NCI-H748 (cell line): Measurements from ENCODE around the gene SKI.
A peak's percentile ranks its signal among the peaks of the same experiment; 100 is the strongest.
"Not testable (repeated sequence)": the region's sequence is repeated elsewhere in the genome, so short reads cannot be mapped to it uniquely, and the experiment has no call there.

Source experiments
- DNase-seq: peaks from one replicate; lab custom pipeline; 2025; ENCODE audit not compliant: unreplicated experiment; lab: John Stamatoyannopoulos, UW

SKI gene

GRCh38 chr1:2242814-2243725, 15.0 kb downstream of the SKI start:
- no peak for DNase-seq

GRCh38 chr1:2247045-2247394, 18.9 kb downstream of the SKI start:
- DNase-seq = not testable (repeated sequence)

GRCh38 chr1:2247760-2248126, 19.6 kb downstream of the SKI start:
- no peak for DNase-seq

GRCh38 chr1:2248127-2248826, 20.2 kb downstream of the SKI start:
- no peak for DNase-seq

- no peak for DNase-seq
These were observed 20.9 kb downstream of the SKI start for GRCh38 chr1:2248854-2249558.

- DNase-seq = no peak
These were observed 21.4 kb downstream of the SKI start for GRCh38 chr1:2249559-2249906.

GRCh38 chr1:2250721-2251281, 22.7 kb downstream of the SKI start:
- no peak for DNase-seq

- DNase-seq = no peak
These were observed 23.2 kb downstream of the SKI start for GRCh38 chr1:2251363-2251762.

GRCh38 chr1:2251786-2252185, 23.7 kb downstream of the SKI start:
- no peak for DNase-seq

- no peak for DNase-seq
These were observed 24.3 kb downstream of the SKI start for GRCh38 chr1:2252423-2252822.

GRCh38 chr1:2253036-2253796, 25.1 kb downstream of the SKI start:
- no peak for DNase-seq

- DNase-seq = no peak
These were observed 25.8 kb downstream of the SKI start for GRCh38 chr1:2253797-2254480.

- no peak for DNase-seq
These were observed 26.9 kb downstream of the SKI start for GRCh38 chr1:2255047-2255419.

- peak; percentile 12 for DNase-seq
These were observed 27.6 kb downstream of the SKI start for GRCh38 chr1:2255420-2256369.

GRCh38 chr1:2256435-2257244, 28.5 kb downstream of the SKI start:
- no peak for DNase-seq

GRCh38 chr1:2257245-2257627, 29.1 kb downstream of the SKI start:
- DNase-seq = no peak

GRCh38 chr1:2258122-2258681, 30.1 kb downstream of the SKI start:
- DNase-seq = no peak

- no peak for DNase-seq
These were observed 30.9 kb downstream of the SKI start for GRCh38 chr1:2258996-2259395.
